NCI-H2196 (cell line): ENCODE data around the gene GRPEL2.
A peak's percentile ranks its signal among the peaks of the same experiment; 100 is the strongest.

Experiments
- DNase-seq: peaks from one replicate; lab custom pipeline; 2025; ENCODE audit not compliant: unreplicated experiment; lab: John Stamatoyannopoulos, UW

GRPEL2 gene

DNA sequence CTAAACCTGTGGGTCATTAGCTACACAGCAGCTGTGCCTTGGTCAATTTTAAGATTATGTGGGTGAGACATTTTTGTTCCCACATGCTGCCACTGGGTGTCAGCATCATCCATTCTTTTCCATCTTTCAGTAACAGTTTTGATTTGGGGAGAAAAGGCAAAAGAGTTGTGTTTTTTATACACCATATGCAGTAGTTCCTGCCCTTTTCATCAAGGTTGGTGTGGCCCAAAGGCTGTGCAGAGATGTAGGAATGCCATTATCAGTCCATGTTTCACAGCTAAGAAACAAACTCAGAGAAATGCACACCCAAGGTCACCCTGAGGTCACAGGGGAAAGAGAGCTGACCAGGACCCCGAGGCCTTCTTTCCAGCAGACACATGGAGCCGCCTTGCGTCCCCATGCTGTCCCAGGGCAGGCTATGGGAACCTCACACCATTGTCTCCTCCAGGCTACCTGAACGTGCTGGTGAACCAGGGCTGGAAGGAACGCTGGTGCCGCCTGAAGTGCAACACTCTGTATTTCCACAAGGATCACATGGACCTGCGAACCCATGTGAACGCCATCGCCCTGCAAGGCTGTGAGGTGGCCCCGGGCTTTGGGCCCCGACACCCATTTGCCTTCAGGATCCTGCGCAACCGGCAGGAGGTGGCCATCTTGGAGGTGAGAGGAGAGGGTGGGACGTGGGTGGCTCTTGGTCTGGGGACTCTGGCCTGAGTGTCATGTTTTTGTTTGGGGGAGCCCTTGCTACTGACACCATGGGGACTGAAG lies 27.8 kb upstream of the GRPEL2 start:
- peak; percentile 35 for DNase-seq

DNA sequence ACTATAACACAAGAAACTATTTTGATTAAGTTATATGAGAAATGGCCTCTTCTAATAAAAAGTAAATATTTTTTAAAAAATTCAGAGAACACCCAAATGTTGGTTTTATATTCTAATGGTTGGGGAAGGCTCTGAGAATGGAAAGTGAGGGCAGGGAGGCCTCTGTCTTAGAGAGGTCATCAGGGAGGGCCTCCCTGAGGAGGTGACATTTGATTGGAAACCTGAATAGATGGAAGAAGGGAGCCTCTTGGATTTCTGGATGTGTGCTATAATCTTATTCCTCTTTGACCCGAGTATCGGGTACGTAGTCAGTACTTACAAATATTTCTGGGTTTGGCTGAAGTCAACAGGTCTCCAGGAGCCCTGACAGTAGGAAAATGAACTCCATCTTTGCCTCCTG lies 26.1 kb upstream of the GRPEL2 start:
- DNase-seq, result no peak

DNA sequence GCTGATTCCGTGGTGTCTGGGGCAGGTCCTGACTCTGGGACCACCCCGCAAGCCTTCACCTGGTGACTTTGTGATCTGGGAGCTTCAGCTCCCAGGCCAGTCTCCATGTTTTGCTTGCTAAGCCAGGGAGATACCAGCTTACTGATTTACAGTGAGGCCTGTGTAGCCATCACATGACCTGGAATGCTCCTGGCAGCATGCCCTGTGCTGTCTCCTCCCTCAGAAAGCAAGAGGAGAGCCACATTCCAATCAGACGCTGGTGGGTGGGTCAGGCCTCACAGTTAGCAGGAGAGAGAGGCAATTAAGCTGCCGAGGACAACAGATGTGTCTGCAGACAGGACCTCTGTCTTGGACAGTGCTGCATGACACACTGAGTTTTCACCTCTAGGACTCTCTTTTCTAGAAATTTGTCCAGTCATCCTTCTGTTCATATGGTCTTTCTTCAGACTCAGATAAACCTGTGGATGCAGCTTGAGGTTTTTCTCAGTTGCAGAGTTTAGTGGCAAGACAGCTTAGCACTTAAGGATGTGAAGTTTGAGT lies 24.4 kb upstream of the GRPEL2 start:
- DNase-seq, result peak; percentile 84

DNA sequence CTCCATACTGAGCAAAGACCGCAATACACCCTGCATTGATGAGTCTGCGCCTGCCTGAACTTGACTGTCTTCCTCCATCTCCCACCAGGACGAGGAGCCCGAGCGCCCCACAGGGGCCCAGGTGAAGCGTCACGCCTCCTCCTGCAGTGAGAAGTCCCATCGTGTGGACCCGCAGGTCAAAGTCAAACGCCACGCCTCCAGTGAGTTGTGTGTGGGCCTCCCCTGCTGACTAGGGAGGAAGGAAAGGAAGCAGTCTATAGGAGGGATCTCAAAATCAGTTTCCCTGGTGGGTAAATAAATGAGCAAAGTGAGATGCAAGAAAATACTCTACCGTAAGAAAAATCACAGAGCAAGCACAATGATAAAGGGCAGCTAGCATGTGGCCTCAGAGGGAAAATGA lies 22.8 kb upstream of the GRPEL2 start:
- no peak for DNase-seq

DNA sequence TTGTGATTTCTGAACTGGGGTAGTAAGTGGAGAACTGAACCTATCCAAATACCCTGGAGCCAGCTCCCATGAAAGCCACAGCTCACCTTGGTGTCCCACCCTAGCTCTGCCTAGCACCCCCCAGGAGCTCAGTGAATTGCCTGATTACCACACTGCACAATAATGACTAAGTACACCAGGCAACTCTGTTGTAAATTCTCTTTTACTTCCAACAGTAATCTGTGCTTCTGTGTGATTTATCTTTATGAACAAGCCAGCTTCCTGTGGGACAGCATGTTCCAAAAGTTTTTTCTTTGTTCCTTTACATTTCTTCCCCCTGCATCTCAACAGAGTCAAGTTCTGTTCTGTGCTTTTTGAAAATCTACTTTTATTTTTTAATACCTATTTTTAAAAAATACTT lies 22.1 kb upstream of the GRPEL2 start:
- DNase-seq, result no peak

DNA sequence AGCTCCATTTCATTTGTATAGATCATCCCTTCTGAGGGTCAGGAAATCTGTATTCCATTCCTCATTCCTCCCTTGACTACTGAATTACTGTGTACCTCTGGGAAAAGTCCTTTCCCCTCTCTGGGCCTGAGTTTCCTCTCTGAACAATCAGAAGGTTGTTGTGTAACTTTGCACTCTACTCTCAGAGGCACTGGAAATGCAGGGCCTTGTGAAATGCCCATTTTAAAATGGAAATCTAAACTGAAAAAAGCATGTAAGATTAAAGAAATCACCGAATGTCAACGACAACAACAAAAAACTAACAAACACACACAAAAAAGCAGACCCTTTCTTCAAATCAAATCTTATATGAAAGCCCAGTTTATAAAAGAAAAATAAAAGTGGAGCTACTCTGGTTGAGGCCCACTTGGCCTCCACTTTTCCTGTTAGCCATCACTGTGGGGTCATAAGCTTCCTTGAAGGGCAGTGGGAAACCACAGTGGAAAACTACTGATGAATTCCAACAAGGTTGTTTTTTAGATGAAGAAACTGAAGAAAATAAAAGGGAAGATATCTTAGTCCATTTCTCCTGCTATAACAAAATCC lies 21.6 kb upstream of the GRPEL2 start:
- DNase-seq, result no peak

DNA sequence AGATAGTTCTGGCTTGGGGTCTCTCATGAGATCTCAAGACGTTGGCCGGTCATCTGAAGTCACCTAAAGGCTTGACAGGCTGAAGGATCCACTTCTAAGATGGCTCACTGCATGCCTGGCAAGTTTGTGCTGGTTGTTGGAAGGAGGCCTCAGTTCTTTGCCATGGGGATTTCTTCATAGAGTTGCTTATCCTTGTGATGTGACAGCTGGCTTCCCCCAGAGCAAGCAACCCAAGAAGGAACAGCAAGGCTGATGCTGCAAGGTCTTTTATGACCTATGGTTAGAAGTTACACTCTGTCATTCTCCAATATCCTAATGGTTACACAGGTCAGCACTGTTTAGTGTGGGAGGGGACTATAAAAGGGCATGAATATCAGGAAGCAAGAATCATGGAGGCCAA lies 20.7 kb upstream of the GRPEL2 start:
- no peak for DNase-seq

DNA sequence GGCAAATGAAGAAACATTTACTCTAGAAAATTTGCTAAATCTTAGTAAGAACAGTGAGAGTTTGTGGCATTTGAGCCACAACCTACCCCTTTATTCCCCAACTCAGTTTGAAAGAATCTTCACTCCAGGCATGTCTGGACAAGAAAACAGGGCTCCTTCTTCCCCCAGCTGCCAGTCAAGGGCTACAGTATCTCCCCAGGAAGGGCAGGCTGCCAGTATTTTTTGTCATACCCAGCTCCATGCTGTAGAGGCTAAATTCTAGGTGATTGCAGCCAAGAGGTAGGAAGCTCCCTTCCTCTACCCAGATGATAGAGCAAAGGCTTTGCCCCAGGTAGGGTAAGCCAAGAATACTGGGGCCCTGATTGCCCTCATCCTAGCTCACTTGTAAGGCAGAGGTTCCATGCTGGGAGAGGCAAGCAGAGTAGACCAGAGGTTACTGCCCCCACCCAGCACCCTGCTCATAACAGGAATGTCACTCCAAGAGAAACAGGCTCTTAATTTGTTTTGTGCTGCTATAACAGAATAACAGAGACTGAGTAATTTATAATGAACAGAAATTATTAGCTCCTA lies 20.0 kb upstream of the GRPEL2 start:
- DNase-seq, result peak; percentile 40

DNA sequence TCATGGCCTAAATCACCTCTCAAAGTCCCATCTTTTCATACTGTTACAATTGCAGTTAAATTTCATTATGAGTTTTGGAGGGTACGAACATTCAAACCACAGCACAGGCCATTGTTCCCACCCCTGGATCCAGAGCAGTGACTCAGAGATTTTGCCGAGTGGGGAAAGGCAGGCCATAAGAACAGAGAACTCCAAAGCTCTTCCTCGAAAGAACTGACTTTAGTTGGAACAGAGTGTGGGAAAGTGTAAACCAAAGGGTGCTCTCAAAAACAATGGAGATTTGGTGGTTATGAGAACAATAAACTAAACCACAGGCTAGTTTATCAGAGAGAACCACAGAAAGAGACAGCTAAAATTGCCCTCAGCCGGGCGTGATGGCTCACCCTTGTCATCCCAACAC lies 19.4 kb upstream of the GRPEL2 start:
- no peak for DNase-seq

DNA sequence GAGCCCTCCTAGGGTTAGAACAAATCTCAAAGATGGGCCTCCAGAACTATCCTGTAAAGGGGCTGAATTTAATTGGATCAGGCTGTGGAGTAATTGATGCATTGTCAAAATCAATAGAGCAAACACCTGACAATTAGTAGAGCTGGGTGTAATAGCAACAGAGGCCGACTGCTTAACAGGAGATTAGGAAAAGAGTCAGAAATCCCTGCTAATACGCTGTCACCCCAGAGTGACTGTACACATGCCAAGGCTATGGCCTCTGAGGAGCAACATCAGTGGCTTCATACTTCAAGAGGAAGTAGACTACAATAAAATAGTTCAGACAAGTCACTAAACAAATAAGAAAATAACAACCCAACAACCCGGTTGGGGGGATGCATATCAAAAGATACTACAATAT lies 18.7 kb upstream of the GRPEL2 start:
- DNase-seq, result no peak

DNA sequence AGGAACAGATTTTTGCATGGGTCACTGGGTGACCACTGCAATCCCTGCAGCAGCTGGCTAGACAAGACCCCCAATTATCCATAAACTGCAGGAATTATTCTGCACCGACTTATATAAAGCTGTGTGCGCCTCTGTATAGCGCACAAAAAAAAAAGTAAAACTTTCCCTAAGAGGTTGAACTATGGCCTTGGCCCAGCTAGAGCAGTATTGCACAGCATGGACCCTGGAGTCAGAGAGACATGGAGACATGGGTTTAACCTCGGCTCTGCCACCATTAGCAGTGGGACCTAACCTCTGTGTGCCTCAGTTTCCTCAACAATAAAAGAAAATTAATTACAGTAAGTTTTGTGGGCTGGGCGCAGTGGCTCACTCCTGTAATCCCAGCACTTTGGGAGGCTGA lies 17.1 kb upstream of the GRPEL2 start:
- DNase-seq, result no peak

DNA sequence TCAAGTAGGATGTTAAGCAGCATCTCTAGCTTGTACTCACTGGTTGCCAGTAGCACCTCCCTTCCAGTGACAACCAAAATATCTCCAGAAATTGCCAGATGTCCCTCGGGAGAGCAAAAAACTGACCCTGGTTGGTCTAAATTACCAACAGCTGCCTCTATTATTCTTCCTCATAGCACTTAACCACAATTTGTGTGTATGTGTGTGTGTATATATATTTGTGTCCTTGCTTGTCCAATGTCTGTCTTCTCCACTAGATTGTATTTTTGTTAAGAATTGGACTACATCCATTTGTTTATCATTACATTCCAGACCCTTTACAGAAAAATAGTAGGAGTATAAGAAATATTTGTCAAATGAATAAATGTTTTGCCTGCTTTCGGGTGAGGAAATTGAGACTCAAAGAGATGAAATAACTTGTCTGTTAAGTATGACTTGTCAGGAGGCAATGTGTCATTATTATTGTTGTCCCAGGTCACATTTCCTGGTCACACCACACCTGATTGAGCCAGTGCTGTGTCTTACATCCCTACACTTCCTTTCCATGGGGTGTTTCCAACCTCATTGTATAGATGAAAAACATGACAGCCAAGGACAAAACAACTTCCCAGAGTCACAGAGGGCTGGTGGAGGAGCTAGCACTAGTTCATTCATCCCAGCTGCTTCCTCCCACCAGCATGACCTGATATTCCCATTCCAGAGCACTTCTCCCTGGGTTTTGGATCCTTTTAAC lies 11.4 kb upstream of the GRPEL2 start:
- DNase-seq, result no peak

DNA sequence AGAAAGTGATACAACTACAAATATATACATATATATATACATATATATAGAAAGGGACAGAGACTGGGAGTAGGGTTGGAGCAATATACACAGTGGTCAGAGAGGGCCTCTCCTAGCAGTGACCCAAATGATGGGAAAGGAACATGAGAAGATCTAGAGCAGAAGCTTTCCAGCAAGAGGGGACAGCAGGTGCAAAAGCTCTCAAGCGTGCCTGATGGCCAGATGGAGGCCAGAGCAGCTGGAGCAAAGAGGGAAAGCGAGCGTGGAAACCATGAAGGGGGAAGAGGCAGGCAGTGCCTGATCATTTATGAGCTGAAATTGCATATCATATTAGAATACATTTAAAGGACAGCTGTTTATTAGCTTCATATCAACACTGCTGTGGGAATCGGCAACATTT lies 7.6 kb upstream of the GRPEL2 start:
- peak; percentile 74 for DNase-seq

DNA sequence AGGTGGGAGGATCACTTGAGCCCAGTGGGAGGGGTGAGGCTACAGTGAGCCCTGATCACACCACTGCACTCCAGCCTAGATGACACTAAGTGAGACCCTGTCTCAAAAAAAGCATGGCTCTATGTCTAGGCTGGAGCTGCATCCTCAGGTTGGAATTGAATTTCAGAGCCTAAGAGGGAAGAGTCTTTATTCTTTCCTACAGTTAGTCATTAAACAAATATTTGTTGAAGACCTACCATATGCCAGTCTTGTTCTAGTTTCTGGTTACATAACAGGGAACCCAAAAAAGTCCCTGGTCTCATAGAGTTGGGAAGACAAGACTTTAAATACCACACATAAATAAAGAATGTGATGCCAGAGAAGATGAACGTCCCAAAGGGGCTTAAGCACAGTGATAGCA lies 6.9 kb upstream of the GRPEL2 start:
- DNase-seq, result peak; percentile 15

DNA sequence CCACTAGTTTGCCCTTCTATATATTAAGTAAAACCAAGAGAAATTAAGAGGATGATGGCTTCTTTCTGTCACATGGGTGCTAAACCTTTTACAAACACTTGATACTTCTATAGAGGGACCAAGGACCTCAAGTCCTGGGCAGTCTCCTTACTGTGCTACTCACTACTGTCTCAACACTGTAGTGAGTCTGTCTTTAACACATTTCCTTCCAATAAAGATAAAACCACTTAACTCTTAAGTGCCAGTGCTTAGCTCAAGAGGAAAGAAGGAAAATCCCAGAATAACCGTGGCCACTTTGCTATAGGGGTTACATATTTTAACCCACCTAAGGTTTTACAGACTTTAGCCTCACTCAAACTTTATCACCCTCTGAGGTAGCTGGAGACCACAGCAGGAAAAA lies 4.4 kb upstream of the GRPEL2 start:
- DNase-seq, result no peak

DNA sequence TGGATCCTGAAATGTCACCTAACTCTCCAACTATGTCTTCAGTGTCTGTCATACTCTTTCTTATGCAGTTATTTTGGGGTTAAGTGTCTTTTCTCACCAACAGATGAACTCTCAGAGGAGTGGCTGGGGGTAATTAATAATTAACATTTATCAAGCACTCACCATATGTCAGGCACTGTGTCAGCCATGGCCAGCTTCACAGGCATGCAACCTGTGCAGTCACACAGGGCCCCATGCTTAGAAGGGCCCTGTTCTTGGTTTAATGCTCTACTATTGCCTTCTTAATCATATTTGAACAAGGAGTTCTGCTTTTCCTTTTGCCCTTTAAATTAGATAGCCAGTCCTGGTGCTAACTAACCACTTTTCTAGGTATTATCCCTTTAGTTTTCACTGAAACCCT lies 3.4 kb upstream of the GRPEL2 start:
- DNase-seq, result no peak

DNA sequence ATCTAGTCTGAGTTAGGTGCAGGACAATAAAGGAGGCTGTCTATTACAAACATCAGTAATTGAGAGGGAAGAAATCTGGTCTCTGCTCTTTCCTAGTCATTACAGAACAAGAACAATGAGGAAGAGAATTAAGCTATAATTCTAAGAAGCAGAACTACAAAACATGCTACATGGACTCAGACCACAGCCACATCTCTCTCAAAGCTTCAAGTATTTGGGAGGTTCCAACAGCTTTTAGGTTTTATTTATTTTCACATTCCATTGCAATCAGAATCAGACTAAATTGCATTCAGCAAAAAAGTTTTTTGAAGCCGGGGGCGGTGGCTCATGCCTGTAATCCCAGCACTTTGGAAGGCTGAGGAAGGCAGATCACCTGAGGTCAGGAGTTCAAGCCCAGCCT lies 1.1 kb upstream of the GRPEL2 start:
- no peak for DNase-seq

DNA sequence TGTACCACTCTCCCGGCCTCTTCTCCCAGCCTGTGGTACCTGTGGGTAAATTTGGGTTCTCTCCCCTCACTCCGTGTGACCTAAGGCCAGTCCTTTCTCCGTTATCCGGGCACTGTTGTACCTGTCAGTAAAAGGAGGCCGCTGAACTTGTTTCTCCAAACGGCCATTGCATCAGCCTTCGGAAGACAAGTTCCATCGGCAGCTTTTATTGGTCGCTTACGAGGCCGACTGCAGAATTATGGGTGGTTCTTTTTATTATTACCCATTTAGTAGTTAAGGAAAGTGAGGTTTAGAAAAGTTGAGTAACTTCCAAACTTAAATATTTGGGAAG lies 558 bp downstream of the GRPEL2 start:
- DNase-seq, result no peak

DNA sequence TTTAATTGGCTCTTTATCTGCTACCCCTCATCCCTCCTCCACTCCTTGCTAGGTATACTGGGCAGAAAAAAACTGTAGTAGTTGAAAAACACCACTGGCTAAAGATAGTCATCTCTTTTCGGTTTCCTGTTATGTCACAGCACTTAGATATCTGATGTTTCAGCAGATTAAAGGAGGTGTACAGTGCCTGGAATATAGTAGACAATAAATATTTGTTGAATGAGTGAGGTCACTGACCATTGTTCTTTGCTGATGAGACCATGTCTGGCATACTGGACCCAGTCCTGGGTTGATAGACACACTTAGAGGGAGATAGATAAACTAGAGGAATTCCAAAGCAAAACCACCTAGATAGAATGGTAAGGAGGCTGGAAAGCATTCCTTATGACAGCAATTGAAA lies 3.2 kb downstream of the GRPEL2 start:
- no peak for DNase-seq

DNA sequence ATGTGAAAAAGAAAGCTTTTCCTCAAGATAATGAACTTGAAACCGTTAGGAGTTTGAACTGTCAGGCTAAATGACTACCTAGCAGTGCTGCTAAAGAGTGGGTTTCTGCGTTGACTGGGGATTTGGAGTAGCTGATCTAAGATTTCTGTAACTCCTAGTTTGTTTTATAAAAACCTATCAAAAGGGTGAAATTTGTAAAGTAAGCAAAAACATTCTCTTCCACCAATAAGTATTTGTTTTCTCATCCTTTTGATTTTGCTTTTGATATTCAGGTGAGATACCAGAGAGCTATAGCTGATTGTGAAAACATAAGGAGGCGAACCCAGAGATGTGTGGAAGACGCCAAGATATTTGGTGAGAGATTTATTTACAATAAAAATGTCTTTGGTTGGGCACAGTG lies 4.1 kb downstream of the GRPEL2 start:
- DNase-seq, result no peak

DNA sequence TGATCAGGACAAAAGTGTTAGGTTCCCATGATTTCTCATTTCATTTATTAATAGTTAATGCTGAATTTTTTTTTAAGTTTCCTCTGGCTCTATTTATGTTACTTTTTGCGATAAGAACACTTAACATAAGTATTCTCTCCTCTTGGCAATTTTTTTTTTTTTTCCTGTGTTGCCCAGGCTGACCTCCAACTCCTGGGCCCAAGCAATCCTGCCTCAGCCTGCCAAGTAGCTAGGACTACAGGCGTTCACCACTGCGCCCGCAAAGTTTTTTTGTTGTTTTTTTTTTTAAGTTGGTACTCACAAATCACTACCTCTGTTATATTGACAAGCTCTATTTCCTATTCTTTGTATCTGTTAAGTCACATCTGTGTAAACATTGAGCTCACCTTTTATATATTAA lies 6.9 kb downstream of the GRPEL2 start:
- no peak for DNase-seq

DNA sequence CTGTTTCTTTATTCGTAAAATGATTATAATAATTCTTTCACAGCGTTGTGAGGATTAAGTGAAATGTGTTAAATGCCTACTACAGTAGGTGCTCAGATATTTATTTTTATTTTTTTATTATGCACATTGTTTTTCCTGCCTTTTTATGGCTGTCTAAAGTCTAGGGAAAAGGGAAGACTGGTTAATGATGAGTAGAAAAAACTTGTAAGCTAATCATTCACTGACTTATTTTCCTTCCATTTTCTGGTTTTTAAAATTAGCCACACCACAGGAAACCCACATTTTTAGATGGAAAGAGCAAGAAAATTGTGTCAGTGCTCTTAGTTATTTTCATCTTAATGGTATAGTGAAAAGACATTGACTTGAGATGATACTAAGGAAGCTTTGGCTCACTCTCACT lies 8.6 kb downstream of the GRPEL2 start:
- no peak for DNase-seq
